ENCODE measurements around the gene ALDOA. TPM values are rescaled to one million over a fixed set of nuclear protein-coding genes. Genes with fewer than 3 reads are reported as not detected.

ALDOA gene
- total and polyA plus RNA-seq, 9 of the 15 experiments (the other 6 are each of a cell fraction or from before 2014, with no cell fraction given) = 311 to 2,224 (median 1,293) TPM

GRCh38 chr16:30096105-30096861, 30.7 kb downstream of the ALDOA start, which contains the start of gene YPEL3 (continued):
- TF ChIP-seq KLF1 (tag; IDR thresholded peaks at IDR 0.05) (no peak), ZNF143 (CRISPR knock-in tag; IDR thresholded peaks at IDR 0.05) (0 out of 2 replicates have a peak, but pooled peaks have one; percentile 11), CBX3 (IDR thresholded peaks at IDR 0.05; ENCODE audit: borderline replicate concordance in 1 of 2, low read length in 2 of 2) (no peak), SNAPC5 (CRISPR knock-in tag; IDR thresholded peaks at IDR 0.05) (no peak), ZBTB7A (IDR thresholded peaks at IDR 0.05; ENCODE audit: borderline replicate concordance, control insufficient read depth, low read depth, low read length) (peak; percentile 87; the same call in 1 of the 2 replicates), SRSF1 (IDR thresholded peaks at IDR 0.05; ENCODE audit: low read depth, low read length) (no peak), NEUROD1 (IDR thresholded peaks at IDR 0.05; ENCODE audit: borderline replicate concordance, low read depth, low read length, partially characterized antibody) (peak; percentile 34), HDAC3 (IDR thresholded peaks at IDR 0.05; ENCODE audit: borderline replicate concordance, partially characterized antibody) (no peak), ZSCAN32 (CRISPR knock-in tag; IDR thresholded peaks at IDR 0.05) (no peak), TAL1 (IDR thresholded peaks at IDR 0.05) (no peak), MYBL2 (IDR thresholded peaks at IDR 0.05; ENCODE audit: low read depth) (no peak), MYBL2 (CRISPR knock-in tag; IDR thresholded peaks at IDR 0.05; ENCODE audit: borderline replicate concordance) (no peak), GATAD2B (IDR thresholded peaks at IDR 0.05; ENCODE audit: borderline replicate concordance) (peak; percentile 71; the same call in 1 of the 2 replicates), TCF3 (CRISPR knock-in tag; IDR thresholded peaks at IDR 0.05) (no peak), KLF16 (IDR thresholded peaks at IDR 0.05) (no peak), MBD2 (IDR thresholded peaks at IDR 0.05; ENCODE audit: borderline replicate concordance, low read depth) (no peak), YBX1 (IDR thresholded peaks at IDR 0.05) (no peak), EZH2 (IDR thresholded peaks at IDR 0.05; ENCODE audit: borderline replicate concordance, low read depth, low read length) (no peak), ATF3 (IDR thresholded peaks at IDR 0.05) (no peak), ATF3 (CRISPR knock-in tag; conservative IDR thresholded peaks at IDR 0.05) (no peak), TEAD2 (tag; IDR thresholded peaks at IDR 0.05) (no peak), ETV5 (CRISPR knock-in tag; IDR thresholded peaks at IDR 0.05; ENCODE audit: low read depth) (peak; percentile 61; the same call in 1 of the 2 replicates), ZNF707 (CRISPR knock-in tag; conservative IDR thresholded peaks at IDR 0.05) (no peak), ZNF347 (CRISPR knock-in tag; IDR thresholded peaks at IDR 0.05; ENCODE audit: low read depth) (no peak), RBM22 (IDR thresholded peaks at IDR 0.05; ENCODE audit: low read depth, low read length, poor library complexity, severe bottlenecking) (no peak), USF2 (CRISPR knock-in tag; IDR thresholded peaks at IDR 0.05) (no peak), HOXB6 (CRISPR knock-in tag; IDR thresholded peaks at IDR 0.05; ENCODE audit: borderline replicate concordance) (no peak), E2F4 (CRISPR knock-in tag; IDR thresholded peaks at IDR 0.05; ENCODE audit: low read depth) (no peak)

Measured in K562 (cell line).